Measurements from ENCODE around the gene KREMEN1.

KREMEN1 gene

DNA sequence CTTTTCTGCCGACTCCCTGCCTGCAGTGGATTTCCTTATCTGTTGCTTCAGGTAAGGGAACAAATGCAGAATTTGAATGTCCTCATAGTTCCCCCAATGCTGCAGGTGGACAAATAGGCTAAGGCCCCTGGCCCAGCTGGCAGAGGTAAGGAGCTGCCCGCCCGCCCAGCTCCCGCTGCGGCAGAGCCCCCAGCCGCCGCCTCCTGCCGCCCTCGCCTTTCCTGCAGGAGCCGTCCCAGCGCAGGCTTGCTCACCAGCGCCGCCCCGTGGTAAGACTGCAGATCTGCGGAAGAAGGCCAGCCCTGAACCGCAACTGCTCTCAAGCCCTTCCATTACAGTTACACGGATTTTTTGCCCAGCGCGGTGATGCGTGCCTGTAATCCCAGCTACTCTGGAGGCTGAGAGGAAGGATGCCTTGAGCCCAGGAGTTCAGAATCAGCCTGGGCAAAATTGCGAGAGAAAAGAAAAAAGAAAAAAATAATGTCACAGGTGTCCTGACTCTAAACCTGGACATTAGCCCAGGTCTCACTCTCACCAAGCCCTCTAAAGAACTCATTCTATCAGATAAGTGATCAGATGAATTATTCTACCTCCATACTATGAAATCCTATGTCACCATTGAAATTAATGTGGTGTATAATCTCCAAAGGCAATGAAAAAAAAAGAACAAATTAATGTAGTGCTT lies 81.7 kb downstream of the KREMEN1 start:
- peak; percentile 88 for DNase-seq

DNA sequence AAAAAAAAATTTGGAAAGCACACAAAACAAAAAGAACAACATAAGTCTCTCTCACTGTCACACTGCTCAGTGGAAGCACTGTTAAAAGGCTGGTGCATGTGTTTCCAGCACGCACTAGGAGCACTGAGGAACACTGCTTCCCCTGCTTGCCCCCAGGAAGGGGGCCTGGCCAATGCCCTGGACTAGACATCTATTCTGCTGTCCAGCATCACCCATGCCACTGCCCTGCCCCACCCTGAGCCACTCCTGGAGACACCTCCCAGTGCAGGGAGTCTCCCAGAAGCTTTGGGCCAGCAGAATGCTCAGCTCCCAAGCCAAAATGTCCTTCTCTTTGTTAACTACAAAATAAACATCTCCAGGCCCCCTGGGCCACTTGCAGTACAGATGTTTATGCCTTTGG lies 83.1 kb downstream of the KREMEN1 start:
- no peak for DNase-seq

DNA sequence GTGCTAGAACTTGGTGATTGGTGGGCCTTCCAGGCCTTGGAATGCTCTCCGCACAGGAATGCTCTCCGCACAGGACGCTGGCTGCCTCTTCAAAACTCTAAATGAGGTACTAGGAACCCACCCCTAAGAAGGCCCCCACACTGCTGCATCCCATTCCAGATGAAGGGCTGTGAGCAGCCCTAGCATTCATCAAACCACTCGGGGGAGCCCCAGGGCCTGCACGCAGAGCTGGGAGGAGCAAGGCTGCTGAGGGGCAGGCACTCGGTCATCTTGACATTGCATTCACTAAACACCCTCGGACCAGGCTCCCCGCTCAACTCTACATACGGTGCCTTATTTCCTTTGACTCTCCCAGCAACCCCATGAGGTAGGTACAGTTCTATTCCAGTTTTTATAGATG lies 83.7 kb downstream of the KREMEN1 start:
- DNase-seq = no peak

DNA sequence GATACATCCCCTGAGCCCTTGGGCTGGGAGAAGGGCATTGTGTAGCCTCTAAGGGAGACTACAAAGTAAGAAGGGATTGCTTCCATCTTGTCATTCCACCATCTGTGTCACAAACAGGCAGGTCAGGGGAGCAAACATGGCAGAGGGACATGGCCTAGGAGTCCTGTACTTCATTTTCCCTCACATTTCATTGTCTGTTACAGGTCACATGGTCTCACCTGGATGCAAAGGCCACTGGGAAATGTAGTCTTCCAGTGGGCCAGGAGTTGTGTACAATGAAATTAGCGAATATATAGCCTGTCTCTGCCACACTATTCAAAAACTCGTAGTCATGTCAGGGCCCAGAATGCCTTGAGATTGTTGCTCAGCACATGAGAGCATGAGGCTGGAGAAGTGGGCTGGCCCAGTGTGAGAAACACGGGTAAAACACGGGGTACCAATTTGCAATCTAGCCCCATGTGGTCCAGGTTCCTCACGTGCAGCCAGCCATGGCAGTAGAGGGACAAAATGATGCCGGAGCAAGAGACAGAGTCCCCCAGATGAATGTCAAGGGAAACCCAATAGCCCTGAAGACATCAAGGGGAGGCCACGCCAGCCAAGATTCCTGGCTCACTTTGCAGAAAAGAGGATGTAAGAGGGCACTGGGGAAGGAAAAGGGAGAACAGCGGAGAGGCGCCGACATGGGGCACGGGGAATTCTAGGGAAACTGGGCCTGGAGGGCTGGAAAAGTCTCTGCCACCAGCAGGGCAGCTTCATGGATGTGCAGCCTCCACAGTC lies 85.1 kb downstream of the KREMEN1 start:
- DNase-seq = no peak

DNA sequence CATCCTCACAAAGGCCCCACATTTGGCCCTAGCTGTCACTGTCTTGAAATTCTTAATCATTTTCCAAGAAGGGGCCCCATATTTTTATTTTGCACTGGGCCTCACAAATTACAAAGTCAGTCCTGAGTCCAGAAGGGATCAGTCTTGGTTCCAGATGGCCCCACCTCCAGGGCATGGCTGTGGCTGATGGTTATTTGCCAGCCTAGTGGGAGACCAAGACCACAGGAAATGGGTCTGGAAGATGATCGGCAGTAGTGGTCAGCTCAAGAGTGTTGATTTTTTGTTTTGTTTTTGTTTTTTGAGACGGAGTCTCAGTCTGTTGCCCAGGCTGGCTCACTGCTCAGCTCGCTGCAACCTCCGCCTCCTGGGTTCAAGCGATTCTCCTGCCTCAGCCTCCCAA lies 85.7 kb downstream of the KREMEN1 start:
- DNase-seq = no peak

DNA sequence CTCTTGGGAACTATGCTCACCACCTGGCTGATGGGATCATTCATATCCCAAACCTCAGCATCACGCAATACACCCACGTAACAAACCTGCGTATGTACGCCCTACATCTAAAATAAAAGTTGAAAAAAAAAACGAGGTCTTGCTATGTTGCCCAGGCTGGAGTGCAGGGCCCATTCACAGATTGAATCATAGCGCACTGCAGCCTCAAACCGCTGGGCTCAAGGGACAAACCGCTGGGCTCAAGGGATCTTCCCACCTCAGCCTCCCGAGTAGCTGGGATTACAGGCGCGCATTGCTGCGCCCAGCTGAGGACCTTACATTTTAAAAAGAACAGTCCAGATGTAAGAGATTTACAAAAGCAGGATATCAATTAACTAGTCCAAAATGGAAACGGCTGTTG lies 91.0 kb downstream of the KREMEN1 start:
- DNase-seq = no peak

DNA sequence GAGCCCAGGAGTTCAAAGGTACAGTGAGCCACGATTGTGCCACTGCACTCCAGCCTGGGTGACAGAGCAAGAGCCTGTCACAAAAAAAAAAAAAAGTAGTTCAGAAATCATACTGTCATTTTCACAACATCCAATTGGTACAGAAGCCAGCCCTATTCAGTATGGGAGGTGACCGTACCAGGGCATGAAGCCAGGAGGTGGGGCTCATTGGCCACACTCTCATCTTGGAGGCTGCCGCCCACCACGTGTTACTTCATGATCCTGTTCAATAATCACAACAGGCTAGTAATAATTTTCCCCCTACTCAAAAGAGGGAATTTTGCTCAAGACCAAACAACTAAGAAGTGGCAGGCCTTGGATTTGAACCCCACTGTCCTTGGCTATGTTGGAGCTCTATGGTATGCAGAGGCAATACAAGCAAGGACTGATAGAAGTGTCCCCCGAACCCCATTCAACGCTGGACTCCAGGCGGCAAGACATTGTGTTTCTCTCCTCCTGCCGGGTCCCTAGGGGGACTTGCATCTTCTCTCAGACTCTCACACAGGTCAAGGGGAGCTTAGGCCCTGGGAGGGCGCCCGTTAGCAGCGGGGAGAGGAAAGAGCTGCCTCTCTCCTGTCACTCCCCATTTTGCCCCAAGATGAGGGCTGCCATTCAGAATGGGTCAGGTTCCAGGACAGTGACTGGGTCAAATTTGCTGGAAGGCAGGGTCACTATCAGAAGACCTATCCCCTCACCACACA lies 92.7 kb downstream of the KREMEN1 start:
- no peak for DNase-seq

DNA sequence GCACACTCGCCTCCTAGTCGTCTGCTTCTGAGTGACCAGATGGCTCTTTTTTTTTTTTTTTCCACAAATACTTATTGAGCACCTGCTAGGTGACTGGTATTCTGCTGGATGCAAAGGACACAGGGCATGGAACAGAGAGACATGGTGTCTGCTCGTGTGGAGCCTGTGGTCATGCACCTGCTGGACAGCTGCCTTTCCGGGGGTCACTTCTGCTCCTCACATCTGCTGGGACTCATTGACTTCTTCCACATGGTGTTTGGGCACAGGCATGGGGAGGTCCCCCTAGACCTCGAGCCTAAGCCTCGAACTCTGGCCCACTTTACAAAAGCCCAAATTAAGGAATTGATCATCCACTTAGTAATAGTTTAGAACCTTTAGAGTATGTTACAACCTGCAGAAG lies 93.3 kb downstream of the KREMEN1 start:
- DNase-seq = no peak

DNA sequence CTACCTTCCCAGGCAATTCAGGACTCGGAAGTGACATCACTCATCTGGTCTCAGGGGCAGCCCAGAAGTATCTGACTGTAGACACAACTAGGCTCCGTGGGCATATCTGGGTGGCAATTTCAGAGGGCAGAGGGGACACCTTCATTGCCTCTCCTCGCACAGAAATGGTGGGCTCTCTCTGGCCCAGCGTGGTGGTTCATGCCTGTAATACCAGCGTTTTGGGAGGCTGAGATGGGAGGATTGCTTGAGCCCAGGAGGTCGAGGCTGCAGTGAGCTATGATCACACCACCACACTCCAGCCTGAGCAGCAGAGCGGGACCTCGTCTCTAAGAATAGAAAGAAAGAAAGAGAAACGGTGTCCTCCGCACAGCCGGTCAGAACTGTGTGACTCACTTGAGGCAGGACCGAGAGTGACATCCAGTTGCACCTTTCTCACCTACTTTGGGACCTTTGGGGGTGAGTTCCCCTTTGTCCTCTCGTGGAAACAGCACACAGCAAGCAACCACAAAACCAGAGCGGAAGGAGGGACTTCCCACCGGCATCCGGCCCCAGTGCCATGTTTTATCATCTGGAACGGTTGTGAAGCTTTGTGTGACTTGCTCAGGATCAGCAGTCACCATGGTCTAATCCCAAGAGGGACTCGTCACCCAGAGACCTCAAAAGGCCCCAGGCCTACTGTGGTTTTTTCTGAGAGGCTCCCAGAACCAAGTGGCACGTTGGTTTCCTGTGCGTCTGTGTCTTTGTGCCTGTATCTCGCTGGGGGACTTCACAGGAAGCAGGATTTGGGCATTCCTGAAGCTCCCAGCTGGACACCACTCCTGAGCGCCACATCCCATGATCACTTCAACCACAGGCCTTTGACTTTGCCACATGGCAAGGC lies 94.4 kb downstream of the KREMEN1 start:
- DNase-seq = no peak

DNA sequence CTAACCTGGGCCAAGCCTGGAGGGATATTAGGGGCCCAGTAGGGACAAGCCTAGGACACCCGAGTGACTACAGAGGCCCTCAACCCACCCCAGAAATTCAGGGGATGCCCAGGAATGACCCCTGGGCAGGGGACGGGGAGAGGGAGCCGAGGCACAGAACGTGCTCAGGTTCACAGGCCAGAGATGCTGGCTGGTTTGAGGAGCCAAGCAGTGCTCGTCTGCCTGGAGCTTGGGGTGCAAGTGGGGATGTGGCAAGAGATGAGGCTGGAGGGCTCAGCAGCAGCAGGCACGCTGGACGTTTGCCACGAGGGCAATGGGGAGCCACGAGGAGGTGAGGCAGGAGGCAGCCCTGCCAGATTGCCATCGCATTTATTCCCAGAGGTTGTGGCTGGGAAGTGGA lies 98.9 kb downstream of the KREMEN1 start:
- no peak for DNase-seq

DNA sequence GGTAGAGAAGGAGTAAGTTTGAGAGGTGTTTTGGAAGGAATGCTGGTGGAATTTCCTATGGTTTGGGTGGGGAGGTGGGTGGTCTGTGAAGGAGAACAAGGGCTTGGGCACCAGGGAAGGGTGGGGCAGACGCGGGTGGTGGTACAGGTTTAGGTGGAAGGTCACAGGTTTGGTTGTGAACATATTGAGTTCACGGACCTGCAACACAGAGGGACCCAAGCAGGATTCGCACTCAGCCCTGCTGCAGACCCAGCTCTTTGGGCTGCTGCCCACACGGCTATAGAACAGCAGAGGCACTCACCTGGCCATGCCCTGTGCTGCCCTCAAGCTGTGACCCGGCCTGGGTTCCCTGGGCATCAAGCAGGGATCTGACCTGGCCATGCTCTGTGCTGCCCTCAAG lies 99.4 kb downstream of the KREMEN1 start:
- no peak for DNase-seq

DNA sequence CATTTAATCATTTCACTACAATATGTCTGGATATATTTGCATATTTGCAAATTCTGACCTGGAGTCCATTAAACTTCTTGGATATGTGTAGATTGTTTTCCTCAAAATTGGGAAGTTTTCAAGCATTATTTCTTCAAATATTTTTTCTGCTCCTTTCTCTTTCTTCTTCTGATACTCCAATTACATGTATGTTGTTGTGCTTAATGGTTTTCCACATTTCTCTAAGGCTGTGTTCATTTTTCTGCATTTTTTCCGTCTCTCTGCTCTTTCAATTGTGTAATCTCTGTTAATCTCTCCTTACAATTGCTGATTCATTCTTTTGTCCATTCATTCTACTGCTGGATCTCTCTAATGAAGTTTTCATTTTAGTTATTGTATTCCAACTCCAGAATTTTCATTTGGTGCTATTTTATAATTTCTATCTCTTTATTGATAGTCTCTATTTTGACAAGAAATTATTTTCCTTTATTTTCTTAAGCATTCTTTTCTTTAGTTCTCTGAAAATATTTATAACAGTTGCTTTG lies 102.5 kb downstream of the KREMEN1 start:
- DNase-seq = no peak

DNA sequence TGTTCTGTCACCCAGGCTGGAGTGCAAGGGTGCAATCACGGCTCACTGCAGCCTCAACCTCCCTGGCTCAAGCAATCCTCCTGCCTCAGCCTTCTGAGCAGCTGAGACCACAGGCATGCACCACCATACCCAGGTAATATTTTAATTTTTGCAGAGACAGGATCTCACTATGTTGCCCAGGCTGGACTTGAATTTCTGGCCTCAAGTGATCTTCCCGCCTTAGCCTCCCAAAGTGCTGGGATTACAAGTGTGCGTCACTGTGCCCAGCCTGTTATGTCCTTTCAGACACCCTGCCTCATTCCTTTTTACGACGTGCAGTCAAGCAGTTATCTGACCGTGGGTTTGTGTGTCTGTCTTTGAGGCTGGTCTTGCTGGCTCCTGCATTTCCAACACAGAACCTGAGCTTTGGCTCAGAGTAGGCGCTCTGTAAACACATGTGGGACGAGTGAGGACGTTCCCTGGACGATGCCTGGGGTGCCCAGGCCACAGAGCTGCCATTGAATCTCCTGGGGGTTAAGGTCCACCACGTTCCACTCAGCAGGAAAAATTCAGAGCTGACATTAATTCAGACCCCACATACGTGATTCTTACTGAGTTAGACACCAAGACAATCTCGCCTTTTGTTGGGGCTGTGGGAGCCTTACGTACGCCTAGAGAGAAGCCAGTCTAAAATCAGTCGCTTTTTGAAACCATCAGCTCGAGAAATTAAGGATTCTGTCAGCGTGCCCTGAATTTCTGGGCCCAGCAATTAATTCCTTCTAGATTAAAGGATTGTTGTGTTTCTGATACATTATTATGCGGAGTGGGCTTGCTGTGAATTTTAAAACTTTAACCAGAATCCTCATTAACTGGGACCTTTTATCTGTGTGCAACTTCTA lies 111.4 kb downstream of the KREMEN1 start:
- no peak for DNase-seq

DNA sequence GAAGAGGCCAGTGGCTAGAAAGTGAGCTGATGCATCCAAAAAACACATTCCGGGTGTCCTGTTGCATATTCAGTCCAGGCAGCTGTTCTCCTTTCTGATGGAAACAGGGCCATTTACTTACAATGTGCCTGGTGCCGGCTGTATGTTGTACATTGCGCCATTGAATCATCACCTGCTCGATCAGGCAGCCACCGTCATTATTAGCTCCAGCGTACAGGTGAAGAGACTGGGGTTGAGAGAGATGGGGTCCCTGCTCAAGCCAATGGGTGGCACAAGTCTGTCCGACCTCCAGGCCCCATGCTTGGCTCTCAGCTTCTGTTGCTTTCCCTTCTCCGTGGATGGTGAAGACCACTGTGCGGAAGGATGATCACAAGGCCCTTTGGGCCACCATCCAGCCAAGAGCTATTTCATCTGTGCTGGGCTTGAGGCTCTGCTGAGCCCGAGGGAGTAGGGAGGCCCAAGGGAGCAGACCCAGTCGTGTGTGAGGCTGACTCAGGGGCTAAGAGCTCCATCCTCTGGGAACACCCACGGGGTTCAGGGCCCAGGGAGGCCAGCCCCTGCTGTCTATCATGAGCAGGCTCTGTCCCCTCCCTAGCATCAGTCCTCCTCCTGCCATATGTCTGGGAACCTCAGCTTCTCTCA lies 112.1 kb downstream of the KREMEN1 start:
- no peak for DNase-seq

DNA sequence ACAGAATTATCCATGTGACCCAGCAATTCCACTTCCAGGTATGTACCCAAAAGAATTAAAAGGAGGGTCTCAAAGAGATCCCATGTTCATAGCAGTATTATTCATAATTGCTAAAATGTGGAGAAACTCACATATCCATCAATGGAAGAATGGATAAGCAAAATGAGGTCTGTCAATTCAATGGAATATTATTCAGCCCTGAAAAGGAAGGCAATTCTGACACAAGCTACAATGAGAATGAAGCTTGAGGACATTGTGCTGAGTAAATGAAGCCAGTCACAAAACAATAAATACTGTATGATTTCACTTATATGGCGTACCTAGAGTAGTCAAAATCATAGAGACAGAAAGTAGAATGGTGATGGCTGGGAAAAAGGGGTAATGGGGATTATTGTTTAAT lies 113.5 kb downstream of the KREMEN1 start:
- no peak for DNase-seq

DNA sequence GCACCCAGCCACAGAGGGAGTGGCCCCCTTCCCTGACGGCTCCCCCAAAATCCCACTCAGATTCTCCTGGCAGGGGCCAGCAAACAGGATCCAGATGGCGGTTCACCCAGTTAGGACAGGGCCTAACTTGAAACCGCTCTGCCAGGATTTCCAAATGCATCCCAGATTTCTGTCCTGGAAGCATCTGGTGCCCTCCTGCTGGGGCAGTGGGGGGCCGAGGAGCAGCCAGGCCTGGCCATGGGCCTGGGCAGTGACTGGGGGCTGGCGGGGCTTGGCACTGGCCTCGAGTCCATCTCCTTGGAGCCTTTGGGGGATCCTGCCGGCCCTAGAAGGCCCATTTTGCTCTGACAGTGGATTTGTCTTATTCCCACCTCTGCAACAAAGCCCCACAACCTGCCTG lies 115.0 kb downstream of the KREMEN1 start:
- no peak for DNase-seq

DNA sequence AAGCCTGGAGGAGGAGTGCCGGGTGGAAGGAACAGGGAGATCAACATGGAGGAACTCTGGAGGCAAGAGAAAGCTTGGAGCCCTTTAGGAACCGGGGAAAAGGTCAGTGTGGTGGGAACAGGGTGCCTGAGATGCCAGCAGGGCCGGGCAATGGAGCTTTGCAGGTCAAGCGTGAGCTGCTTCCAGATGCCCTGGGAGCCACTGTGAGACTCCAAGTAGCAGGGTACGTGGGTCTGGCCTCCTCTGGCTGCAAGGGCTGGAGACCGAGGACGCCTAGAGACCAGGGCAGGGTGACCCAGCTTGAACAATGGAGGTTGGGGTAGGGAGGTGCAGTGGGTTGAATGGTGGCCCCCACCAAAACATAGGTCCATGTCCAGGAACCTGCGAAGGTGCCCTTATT lies 117.2 kb downstream of the KREMEN1 start:
- no peak for DNase-seq

DNA sequence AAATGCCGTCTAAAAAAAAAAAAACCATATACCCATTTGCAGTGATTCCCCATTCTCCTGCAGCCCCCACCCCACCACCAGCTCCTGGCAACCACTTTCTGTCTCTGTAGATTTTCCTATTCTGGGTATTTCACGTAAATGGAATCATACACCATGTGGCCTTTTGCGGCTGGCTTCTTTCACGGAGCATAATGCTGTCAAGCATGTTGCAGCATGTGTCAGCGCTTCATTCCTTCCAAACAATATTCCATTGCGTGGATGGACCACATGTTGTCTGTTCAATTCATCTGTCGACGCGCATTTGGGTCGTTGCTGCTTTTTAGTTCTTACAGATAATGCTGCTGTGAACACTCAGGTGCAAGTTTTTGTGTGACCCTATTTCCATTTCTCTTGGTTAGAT lies 118.1 kb downstream of the KREMEN1 start:
- no peak for DNase-seq

DNA sequence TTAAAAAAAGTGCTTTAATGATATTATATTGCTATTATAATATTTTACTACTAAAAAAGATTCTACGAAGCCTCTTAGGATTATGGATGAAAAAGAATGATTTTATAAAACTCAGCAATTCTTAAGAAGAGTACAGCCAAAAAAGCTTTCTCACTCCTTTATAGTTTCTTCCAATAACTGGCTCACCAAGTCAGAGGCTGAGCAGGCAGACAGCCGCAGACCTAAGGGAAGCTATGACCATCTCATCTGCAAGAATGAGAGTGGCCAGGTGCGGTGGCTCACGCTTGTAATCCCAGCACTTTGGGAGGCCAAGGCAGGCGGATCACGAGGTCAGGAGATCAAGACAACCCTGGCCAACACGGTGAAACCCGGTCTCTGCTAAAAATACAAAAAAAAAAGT lies 120.2 kb downstream of the KREMEN1 start:
- no peak for DNase-seq

DNA sequence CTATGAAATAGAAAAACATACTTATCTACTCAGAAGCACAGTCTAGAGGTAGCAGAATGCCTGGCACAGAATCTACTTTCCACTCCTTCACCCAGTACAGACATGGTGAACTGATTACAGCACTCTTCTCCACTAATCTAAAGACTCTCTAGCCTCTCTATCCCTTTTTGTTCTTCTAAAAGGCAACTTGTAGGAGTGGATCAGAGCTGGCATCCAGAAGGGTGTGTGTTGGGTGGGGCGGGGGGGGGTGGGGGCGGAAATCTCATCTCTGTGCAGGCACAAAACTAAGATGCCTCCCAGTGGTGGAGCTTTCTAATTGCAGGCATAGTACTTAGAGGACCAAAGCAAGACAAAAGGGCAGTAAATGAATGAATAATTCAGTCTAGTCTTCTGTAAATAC lies 121.3 kb downstream of the KREMEN1 start:
- DNase-seq = peak; percentile 32
